Bronchial epithelial cell (primary cell): ENCODE results near the gene TSC22D4. TPM values are rescaled to one million over a fixed set of nuclear protein-coding genes. Genes with fewer than 3 reads are reported as not detected.

Experiments
- DNase-seq: peaks from one replicate; pipeline ENCODE4 v3.0.0-alpha.2; 2010; ENCODE audit warnings: low read depth
- FAIRE-seq: peaks from 2 replicates; lab custom pipeline; 2011; peaks lifted over from hg19 to GRCh38; lab: Jason Lieb, UNC
- H3K27me3 ChIP-seq: 2 replicates; pipeline ENCODE4 v1.5.1; 2011; ENCODE audit warnings: low read length; ENCODE audit not compliant: control insufficient read depth, insufficient read depth
- H3K36me3 ChIP-seq: 2 replicates; pipeline ENCODE4 v1.5.1; 2011; ENCODE audit warnings: low read length; ENCODE audit not compliant: control insufficient read depth, insufficient read depth
- H3K4me3 ChIP-seq: 2 replicates; pipeline ENCODE4 v1.5.1; 2011; ENCODE audit warnings: mild to moderate bottlenecking, low read depth, low read length, control low read depth
- total RNA-seq: library from RNA; depleted of rRNA; stranded (reverse); fragments of >200 nt; gene quantifications from 2 replicates; pipeline ENCODE4 v1.2.1, GENCODE V29; 2014
- TF ChIP-seq, protein P1 (sequence below): IDR thresholded peaks from 2 replicates; pipeline ENCODE4 v1.5.1; 2011; ENCODE audit warnings: mild to moderate bottlenecking, moderate library complexity, low read length, control low read depth, inconsistent platforms; ENCODE audit not compliant: insufficient read depth, severe bottlenecking

Gene TSC22D4
- total RNA-seq, 1 donor from 2014 or later = 7.6 TPM

DNA sequence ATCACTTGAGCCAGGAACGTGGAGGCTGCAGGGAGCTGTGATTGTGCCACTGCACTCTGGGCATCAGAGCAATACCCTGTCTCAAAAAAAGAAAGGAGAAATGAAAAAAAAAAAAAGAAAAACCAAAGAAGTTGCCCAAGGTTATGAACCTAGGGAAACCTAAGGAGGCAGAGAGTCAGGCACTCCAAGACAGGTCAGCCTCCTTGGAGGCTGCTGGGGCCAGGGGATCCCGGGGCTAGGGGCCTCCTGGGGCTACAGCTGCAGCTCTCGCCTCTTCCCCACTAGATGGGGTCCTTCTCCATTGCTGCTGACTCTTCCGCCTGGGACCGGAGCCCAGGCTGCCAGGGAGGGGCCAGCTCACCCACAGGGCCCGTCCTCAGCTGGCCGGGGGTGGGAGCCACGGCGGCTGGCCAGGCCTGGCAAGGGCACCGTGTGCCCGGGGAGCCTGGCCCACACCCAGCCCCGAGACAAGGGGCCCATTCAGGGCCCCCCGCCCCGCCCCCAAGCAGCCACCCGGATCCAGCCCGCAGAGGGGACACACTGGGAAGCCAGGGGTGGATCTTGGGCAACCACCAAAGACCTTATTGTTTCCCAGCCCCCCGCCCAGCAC lies 13.2 kb downstream of the TSC22D4 start:
- TF ChIP-seq, protein P1, sequence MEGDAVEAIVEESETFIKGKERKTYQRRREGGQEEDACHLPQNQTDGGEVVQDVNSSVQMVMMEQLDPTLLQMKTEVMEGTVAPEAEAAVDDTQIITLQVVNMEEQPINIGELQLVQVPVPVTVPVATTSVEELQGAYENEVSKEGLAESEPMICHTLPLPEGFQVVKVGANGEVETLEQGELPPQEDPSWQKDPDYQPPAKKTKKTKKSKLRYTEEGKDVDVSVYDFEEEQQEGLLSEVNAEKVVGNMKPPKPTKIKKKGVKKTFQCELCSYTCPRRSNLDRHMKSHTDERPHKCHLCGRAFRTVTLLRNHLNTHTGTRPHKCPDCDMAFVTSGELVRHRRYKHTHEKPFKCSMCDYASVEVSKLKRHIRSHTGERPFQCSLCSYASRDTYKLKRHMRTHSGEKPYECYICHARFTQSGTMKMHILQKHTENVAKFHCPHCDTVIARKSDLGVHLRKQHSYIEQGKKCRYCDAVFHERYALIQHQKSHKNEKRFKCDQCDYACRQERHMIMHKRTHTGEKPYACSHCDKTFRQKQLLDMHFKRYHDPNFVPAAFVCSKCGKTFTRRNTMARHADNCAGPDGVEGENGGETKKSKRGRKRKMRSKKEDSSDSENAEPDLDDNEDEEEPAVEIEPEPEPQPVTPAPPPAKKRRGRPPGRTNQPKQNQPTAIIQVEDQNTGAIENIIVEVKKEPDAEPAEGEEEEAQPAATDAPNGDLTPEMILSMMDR = peak; percentile 78
- FAIRE-seq (no peak), DNase-seq (peak; percentile 32)
- no peaks in the 10 kb centered on the region for H3K27me3 ChIP-seq
- H3K4me3 ChIP-seq = no peak overlapping the region
- H3K36me3 ChIP-seq = peaks cover 6% of the 10 kb centered on the region

DNA sequence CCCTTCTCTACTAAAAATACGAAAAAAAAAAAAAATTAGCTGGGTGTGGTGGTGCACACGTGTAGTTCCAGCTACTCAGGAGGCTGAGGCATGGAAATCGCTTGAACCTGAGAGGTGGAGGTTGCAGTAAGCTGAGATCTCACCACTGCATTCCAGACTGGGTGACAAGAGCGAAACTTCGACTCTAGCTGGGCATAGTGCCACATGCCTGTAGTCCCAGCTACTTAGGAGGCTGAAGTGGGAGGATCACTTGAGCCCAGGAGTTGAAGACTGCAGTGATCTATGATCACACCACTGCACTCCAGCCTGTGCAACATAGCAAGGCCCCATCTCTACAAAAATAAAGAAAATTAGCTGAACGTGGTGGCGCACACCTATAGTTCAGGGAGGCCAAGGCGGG lies 13.7 kb downstream of the TSC22D4 start:
- FAIRE-seq = no peak

GRCh38 chr7:100464791-100465190 lies 14.2 kb downstream of the TSC22D4 start:
- peaks cover 4% of the 10 kb centered on the region for H3K36me3 ChIP-seq
- TF ChIP-seq, protein P1 = no peak
- no peak for FAIRE-seq

More for the DNA sequence above, 13.7 kb downstream of the TSC22D4 start:
- DNase-seq = no peak
- Histone ChIP-seq H3K36me3 (peaks cover 4% of the 10 kb centered on the region), H3K4me3 (no peak overlapping the region), H3K27me3 (no peaks in the 10 kb centered on the region)
- TF ChIP-seq, protein P1 = no peak

GRCh38 chr7:100464210-100464660 lies 14.8 kb downstream of the TSC22D4 start, which contains the start of gene SPACDR:
Gene SPACDR, minus strand, starts transcription at chr7:100464260. Its CDS starts 235 bp downstream, at chr7:100464025.
- TF ChIP-seq, protein P1 = no peak
- FAIRE-seq (no peak), DNase-seq (no peak)
- Histone ChIP-seq H3K36me3 (peaks cover 4% of the 10 kb centered on the region), H3K4me3 (no peak within 1 kb of the TSS), H3K27me3 (no peaks in the 10 kb centered on the region)

More at GRCh38 chr7:100464791-100465190, 14.2 kb downstream of the TSC22D4 start:
- Histone ChIP-seq H3K27me3 (no peaks in the 10 kb centered on the region), H3K4me3 (no peak overlapping the region)
- DNase-seq = no peak

DNA sequence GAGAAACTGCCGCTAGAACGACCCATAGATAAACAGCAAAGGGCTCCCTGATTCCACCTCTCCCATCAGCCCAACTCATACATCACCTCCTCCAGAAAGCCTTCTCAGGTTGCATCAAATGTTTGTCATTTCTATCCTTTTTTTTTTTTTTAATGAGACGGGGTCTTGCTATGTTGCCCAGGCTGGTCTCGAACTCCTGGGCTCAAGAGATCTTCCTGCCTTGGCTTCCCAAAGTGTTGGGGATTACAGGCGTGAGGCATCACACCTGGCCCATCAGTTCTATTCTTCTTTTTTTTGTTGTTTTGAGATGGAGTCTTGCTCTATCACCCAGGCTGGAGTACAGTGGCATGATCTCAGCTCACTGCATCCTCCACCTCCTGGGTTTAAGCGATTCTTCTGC lies 22.0 kb downstream of the TSC22D4 start:
- FAIRE-seq = no peak
- TF ChIP-seq, protein P1 = no peak
- Histone ChIP-seq H3K27me3 (no peaks in the 10 kb centered on the region), H3K36me3 (no peaks in the 10 kb centered on the region), H3K4me3 (no peak overlapping the region)
- no peak for DNase-seq

DNA sequence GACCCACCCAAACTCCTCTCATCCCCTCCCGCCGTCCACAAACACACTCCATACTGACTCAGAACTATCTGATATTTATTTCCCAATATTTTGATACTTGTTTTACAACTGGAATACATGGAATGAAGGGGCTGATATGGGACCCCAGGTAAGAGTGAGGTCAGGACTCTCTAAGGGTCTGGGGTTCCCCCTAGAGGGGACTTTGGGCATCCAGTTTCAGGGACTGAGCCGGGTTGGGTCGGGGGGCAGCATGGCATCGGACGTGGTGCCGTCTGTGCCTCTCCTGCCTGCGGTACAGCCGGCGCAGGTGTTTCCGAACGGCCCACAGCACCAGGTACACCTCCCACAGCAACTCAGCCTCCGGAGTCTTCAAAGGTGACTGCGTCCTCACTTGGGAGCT lies 22.5 kb downstream of the TSC22D4 start:
- no peak for FAIRE-seq
- no peak for DNase-seq
- TF ChIP-seq, protein P1 = no peak
- no peaks in the 10 kb centered on the region for H3K36me3 ChIP-seq
- no peaks in the 10 kb centered on the region for H3K27me3 ChIP-seq
- no peak overlapping the region for H3K4me3 ChIP-seq
